Left kidney (tissue), 2 donors: ENCODE results near the gene GAB2. TPM values are rescaled to one million over a fixed set of nuclear protein-coding genes. Genes with fewer than 3 reads are reported as not detected.

ENCODE experiments used
- DNase-seq: peaks from one replicate; pipeline ENCODE4 v3.0.0-alpha.2; 2013
- polyA plus RNA-seq: library from polyadenylated mRNA; unstranded; fragments of 120-200 nt; gene quantifications from one replicate; pipeline ENCODE4 v1.2.1, GENCODE V29; 2013; ENCODE audit not compliant: insufficient read length

GAB2 gene
- polyA plus RNA-seq, 1 donor, result 17.5 TPM

DNA sequence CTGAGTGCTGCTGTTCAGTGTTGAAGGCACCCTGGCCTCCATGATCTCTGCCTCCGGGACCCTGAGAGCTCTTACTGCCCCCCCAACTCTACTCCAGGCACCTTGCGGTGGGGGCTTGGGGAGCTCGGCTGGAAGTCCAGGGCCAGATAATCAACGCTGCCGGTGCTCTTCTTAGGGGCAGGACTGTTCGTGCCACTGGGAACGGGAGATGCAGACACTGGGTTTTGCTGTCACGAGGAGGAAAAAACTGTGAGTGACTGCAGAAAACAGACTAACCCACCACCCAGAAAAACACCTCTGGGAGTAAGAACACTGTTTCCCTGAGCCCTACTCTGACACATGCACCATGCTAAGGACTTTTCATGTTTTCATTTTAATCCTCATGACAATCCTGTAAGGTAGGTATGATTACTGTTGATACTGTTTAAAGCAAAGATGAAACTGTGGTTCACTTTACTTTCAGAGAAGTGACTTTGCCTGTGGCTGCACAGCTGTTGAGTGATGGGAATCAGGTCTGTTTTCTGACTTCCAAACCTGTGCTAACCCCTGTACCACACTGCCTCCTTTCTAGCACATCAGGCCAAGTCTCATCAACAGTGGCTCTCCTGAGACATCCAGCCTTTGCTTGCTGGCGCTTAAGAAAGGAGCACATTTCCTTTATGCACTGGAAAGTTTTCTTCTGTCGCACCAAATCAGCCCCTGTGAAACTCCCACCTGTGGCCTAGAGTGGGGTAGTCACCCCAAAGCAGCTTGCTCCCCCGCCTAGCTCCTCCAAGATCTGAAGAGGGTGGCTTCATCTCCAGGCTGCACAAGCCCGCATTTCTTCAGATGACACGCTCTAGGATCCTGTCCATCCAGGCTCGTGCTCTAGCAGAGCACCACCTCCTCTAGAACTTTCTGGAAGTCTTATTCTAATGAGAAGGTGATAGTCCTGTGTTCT lies 197.1 kb downstream of the GAB2 start:
- DNase-seq, result no peak

DNA sequence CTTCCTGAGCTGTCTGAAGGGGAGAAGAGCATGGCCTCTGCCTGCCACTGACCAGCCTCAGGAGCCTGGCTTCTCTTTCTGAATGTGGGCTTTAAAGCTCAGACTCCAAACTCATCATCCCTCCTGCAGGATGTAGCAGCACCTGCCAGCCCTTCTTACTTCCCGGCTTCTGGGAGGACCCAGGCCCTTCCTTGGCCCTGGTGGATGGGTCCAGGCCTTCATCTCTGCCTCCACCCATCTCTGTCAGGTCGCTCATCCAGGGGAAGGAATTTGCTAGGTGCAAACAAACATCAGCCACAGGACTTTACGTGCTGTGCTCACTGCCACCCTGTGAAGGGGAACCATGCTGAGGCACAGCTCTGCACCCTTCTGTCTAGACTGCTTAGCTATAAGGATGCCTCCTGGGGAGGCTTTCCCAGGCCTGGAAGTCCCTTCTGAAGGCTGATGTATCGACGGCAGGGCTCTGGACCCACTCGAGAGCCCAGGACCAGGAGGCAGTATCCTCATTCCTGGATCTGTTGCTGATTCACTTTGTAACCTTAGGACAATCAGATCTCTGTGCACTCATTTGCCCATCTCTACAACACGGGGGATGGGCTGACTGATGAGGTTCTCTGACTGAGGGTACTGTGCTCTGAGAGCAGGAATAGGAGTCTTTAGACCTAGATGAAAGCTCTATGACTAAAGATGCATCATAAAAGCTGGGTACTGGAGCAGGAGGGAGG lies 198.0 kb downstream of the GAB2 start:
- DNase-seq, result no peak

DNA sequence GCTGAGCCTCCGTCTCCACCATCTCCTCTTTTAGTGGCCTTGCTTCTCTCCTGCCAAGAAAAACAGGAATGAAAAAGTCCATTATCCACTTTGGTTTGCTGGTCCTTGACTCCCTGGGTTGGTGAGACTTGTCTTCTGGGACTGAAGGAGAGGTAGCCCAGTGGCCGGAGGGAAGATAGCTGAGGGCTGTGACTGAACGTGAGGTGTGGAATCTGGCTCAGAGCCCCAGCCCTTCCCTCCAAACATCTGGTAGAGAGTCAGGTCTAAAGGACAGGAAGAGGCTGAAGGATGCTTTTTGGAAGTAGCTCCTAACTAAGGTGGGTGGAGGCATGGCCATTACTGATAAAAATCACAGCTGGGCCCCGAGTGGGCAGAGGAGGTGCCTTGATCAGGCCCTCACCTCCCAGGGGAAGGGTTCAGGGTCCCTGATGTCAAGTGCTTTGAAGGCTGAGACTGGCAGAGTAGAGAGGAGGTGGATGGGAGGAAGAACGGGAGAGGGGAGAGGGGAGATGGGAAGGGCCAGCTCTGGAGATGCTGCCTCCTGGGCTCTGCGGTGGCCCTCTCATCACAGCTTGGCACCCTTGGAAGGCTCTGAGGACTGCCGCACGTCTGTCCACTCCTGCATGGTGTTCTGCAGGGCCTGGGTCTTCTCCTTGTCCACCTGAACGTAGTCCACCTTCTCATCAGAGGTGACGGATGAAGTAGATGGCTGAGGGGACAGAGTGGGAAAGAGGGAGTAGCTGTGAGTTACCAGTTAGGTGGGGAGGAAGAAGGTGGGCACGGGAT lies 198.7 kb downstream of the GAB2 start:
- DNase-seq, result no peak

DNA sequence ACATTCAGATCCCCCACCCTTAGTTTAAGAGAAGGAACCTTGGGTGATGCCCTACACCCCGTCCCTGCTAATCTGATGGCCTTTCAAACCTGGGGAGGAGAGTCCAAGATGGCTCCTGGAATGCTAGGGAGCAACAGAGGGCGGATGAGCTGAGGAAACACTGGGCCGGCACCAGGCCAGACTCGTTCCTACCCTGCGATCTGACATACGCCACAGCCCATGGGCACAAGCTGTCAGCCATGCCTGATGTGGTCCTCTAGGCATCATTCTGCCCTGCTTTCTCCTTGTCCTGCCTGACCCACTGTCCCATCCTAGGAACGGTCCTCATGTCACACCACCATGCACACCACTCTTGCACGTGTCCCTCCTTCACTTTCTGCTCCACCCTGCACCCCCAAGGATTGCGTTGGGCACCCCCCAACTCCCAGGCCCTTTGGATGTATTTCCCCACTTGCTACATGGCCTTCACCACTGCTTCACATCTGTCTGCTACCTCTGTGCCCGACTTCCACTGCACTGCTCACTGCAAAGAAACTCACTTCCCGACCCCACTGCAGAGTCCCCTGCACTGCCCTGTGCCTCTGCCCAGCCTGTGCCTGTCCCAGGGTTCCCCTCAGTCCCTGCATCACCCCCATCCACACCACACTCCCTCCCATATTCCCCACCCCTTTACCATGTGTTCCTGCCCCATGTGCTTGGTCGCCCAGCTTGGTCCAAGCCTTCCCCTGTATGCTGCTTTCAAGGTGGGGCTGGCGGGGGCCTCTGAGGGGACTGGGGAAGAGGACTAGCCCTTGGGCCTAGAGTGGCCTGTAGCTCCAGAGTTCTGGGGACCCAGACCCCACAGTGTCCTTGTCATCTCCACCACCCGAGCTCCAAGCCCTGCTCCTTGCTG lies 199.7 kb downstream of the GAB2 start:
- no peak for DNase-seq

DNA sequence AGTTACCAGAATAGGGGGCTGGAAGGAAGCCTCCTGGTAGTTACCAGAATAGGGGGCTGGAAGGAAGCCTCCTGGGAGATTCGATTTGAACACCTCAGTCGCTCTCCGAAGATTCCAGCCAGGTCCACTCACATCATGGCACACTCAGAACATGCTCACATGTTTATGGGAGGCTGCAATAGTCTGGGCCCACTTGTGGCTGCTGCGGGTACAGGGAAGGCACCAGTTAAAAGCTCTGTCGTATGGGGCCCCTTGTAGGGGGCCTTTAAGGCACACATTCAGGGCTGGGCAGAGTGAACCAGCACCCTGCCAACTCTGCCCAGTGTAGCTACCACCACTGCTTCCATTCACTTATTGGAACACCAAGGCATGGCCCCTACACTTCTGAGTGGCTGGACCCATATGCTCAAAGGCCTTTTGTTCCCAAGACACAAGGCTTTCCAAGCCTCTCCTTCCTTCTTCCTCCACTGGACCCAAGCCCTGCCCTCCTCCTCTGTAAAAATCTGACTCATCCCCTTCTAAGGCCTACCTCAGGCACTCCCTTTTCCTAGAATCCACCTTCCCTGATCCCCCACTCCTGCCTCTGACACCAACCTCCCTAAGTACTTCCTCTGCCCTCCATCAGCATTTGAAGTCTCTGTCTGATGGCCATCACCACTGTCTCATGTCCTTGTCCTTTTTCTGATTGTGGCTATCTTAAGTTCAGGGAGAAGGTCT lies 200.9 kb downstream of the GAB2 start:
- no peak for DNase-seq

DNA sequence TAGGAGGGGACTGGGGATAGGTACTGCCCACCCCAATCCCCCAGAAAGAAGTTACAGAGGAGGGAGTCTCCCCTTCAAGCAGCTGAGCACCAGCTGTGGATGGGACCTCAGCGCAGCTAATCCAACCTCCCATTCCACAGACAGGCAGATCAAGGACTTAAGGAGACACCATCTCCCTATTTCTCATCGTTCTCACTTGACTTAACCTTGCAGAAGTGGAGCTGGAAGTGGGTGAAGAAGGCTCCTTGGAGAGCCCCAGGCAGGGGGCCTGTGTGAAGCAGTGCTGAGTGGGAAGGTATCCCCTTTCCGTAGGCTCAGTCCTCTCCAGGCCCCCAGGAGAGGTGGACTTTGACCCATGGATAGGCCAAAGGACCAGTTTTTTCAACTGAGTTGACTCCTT lies 201.6 kb downstream of the GAB2 start:
- DNase-seq, result no peak

DNA sequence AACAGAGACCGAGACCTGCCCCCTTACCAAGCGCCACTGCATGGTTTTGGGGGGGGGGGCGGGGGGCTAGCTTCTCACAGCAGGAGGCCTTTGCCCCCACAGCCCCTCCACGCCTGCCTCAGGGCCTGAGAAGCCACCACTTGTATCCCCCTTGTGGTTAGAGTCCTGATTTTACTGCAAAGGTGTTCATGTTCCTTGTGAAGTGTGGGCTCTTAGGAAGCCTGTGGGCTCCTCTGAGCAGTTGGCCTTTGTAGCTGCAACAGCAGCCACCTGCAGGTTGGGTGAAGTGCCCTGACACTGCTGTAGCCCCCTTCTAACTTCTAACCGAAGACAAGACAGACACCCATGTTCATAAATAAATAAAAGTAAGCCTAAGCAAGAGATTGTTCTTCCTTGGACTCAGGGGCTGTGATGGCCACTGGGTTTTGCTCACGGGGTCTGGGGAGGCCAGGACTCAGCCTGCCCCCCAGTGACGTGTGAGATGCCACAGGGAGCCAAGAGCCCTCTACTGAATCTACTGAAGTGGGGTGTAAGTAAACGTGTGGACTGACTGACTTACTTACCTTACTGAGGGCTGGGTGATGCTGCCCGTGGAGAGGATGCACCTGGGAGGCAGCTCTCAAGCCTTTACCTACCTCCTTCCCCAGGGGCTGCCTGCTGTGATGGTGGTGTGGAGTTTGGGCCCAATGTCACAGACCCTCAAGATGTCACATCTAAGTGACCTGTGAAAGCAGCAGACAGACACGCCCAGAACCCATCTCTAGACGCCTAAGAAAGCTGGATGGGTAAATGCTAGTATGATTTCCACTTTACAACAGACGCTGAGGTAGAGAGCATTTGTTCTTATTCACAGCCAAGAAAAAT lies 203.1 kb downstream of the GAB2 start:
- no peak for DNase-seq

DNA sequence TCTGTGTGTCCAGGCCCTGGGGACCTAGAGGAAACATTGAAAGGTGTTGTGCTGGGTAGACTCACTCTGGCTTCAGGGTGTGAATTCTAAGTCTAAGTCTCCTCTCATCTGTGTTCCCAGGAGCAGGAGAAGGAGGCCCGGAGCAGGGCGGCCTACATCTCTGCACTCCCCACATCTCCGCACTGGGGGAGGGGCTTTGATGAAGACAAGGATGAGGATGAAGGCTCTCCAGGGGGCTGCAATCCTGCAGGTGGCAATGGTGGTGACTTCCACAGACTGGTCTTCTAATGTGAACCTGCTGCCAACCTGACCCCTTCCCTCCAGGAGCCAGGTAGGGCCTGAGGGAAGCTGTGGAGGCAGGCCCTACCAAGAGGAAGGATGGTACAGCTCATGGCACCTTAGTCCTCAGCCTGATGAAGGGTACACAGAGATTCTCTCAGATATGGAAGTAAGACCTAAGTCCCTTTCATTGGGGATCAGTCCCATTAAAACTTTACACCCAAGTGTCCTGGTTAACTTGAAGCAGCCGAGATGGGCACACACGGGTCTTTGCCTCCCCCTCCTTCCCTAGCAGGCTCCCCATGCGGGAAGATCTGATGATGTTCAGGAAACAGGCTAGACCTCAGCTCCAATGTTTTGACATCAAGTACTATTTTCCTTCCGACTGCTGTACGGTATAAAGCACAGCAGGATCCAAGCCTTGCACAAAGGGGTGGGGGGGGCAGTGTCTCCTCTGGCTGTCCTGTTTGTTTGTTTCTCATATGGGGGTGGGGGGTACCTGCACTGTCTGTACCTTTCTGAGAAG lies 203.9 kb downstream of the GAB2 start:
- DNase-seq, result no peak

DNA sequence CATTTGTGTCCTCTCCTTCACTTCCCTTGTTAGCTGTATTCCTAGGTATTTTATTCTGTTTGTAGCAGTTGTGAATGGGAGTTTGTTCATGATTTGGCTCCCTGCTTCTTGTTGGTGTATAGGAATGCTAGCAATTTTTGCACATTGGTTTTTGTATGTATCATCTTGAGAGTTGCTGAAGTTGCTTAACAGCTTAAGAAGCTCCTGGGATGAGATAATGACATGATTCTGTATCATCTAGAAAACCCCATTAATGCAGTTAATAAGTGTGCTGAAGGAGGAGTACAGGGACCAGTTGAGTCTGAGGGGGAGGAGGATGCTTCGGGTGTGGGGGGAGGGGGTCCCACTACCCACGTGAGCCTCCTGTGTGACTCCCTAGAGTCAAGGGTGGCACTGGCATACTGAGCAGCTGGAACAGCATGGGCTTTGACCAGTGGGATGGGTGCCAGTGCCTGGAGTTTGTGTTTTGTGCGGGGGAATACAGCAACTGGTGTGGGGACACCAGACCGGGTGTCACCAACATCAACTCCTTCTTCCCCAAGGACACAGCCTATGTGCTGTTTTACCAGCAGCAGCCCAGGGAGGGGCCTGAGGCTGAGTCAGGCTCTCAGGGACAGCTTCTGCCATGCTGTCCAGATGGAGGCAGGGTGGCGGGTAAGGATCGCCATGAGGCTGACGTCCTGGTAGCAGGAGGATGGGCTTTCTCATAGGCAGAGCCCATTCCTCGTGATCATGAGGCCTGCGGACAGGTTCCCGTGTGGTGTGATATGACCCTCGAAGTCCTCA lies 204.8 kb downstream of the GAB2 start:
- no peak for DNase-seq

DNA sequence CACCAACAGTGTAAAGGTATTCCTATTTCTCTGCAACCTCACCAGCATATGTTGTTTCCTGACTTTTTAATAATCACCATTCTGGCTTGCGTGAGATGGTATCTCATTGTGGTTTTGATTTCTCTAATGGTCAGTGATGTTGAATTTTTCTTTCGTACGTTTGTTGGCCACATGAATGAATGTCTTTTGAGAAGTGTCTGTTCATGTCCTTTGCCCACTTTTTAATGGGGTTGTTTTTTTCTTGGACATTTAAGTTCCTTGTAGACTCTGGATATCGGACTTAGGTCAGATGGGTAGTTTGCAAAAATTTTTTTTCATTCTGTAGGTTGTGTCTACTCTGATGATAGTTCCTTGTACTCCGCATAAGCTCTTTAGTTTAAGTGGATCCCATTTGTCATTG lies 206.1 kb downstream of the GAB2 start:
- DNase-seq, result no peak

DNA sequence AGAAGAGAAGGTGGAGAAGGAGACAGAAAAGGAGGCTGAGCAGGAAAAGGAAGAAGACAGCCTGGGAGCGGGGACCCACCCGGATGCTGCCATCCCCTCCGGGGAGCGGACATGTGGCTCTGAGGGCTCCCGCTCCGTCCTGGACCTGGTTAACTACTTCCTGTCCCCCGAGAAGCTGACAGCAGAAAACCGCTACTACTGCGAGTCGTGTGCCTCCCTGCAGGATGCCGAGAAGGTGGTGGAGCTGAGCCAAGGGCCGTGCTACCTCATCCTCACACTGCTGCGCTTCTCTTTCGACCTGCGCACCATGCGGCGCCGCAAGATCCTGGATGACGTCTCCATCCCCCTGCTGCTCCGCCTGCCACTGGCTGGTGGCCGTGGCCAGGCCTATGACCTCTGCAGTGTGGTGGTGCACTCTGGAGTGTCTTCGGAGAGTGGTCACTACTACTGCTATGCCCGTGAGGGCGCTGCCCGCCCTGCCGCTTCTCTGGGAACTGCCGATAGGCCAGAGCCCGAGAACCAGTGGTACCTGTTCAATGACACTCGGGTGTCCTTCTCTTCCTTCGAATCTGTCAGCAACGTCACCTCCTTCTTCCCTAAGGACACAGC lies 207.5 kb downstream of the GAB2 start:
- no peak for DNase-seq

DNA sequence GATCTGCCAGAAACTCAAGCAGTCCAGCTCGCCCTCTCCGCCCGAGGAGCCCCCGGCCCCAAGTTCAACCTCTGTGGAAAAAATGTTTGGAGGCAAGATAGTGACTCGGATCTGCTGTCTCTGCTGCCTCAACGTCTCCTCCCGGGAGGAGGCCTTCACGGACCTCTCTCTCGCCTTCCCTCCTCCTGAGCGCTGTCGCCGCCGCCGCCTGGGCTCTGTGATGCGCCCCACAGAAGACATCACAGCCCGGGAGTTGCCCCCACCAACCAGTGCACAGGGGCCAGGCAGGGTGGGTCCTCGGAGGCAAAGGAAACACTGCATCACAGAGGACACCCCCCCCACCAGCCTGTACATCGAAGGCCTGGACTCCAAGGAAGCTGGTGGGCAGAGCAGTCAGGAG lies 208.1 kb downstream of the GAB2 start:
- no peak for DNase-seq

DNA sequence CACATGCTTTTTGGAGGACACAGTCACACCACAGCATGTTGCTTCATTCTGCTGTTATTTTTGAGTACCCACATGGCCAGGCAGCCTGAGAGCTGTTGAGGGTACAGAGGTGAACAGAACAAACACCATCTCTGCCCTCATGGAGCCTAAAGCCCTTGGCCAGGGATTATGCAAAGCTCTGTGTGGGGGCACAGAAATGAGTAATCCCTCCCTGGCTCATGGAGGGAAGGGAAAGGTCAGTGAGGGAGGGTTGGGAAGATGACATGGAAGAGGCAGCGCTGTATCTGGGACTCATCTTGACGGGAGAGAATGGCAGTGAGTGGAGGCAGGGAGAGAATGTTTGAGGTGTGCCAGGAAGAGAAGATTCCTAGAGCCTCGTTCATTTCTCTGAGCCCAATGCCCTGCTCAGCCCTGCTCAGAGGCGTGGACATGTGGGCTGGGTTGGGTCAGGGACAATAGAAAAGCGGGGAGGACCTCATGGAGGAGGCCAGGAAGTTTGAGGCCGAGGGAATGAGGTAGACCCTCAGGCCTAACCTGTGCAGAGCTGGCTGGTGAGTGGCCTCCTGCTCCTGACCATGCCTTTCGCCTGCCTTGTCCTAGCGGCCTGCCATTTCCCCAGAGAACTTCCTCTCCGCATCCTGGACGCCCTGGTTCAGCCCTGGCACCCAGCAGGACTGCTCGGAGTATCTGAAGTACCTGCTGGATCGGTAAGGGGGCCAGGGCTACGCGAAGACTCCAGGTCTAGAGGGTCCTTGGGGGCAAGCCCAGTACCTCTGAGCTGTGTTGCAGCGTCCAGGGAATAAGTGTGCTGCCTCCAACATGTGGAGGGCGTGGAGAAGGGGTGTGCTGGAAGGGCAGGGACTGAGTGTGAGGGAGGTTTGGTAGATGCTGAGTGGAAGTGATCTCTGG lies 209.1 kb downstream of the GAB2 start:
- DNase-seq, result no peak

DNA sequence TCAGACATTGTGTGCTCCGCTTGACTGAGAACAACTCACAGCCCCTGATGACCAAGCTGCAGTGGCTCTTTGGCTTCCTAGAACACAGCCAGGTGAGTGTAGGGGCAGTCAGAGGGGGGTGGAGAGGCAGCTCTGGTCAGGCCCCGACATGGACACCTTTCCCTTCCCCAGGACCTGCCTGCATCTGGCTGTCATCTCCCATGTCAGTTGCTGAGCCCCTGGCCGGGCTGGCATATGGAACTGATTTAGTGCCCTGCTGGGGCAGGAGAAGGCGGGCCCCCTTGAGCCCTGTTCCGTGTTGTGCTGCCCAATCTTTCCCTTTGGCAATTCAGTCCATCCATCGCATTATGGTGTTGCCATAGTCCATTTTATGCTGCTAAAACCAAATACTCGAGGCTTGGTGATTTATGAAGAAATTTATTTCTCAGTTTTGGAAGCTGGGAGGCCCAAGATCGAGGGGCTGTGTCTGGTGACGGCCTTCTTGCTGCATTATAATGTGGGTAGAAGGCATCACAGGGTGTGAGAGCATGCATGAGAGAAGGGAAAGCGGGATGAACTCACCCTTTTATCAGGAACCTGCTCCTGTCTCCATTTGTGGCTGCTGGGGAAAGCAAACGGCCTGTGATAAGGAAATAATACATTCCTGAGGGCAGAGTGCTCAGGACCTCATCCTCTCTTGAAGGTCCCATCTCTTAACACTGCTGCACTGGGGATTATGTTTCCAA lies 209.9 kb downstream of the GAB2 start:
- no peak for DNase-seq

DNA sequence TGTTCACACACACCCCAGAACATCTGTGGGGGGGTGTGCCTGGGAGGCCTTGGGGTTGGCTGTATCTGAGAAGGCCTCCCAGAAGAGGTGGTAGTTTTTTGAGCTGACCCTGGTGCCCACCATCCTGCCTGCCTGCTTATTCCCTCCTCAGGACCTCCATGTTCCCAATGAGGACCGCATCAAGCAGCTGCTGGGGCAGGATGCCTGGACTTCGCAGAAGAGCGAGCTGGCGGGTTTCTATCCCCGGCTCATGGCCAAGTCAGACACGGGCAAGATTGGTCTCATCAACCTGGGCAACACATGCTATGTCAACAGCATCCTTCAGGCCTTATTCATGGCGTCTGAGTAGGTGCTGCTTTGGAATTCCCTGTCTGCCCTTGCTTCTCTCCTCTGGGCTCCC lies 211.9 kb downstream of the GAB2 start:
- DNase-seq, result no peak

DNA sequence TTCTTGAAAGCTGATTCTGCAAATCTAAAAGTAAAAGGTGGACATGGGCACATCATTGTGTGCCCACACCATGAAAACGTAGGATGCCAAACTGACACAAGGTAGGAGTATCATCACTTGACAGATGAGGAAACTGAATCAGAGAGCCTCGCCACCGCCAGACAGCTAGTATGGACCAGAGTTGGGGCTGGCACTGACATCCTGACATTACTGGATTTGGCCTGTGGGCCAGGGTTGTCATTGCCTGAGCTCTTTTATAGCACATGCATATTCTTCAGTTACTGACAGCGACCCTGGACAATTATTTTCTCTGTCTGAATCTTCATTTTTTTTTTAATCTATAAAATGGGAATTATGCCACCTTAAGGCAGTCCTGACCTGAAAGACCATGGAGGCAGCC lies 212.4 kb downstream of the GAB2 start:
- no peak for DNase-seq
